Measurements from ENCODE around the gene C17orf67.
"Not testable (repeated sequence)": the region's sequence is repeated elsewhere in the genome, so short reads cannot be mapped to it uniquely, and the experiment has no call there.

The C17orf67 gene

GRCh38 chr17:56774650-56775049 lies 59.1 kb downstream of the C17orf67 start:
- Histone ChIP-seq H3K9me3 (ENCODE audit: low read length) (no peaks in the 10 kb centered on the region), H3K27me3 (ENCODE audit: insufficient read depth, low read length) (peaks cover 22% of the 10 kb centered on the region), H3K4me3 (ENCODE audit: low read length) (no peak overlapping the region), H3K36me3 (ENCODE audit: insufficient read depth, low read length) (no peaks in the 10 kb centered on the region), H3K4me1 (ENCODE audit: insufficient read depth, low read length) (peaks cover under 1% of the 10 kb centered on the region), H2AFZ (ENCODE audit: low read depth, low read length) (no peak overlapping the region)

DNA sequence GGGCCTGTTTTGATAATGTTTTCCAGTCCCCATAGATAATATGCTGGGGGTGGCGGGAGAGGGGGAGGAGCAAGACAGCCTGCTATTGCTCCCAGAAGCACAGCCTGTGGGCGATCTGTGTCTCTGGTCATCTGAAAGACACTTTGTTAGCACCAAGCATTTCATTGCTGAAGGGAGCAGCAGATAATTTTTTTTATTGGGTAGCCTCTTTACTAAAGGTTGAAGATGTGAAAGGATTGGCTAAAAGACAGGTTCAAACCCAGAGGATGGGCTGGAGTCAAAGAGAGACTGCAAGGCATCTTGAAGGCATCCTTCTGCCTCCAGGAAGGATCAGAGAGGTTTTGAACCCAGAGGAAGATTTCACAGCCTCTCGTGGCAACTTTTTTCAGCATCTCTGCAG lies 60.6 kb downstream of the C17orf67 start:
- H3K4me1 ChIP-seq (ENCODE audit: insufficient read depth, low read length): no peaks in the 10 kb centered on the region
- no peak overlapping the region for H3K4me3 ChIP-seq (ENCODE audit: low read length)
- no peaks in the 10 kb centered on the region for H3K36me3 ChIP-seq (ENCODE audit: insufficient read depth, low read length)
- peaks cover 12% of the 10 kb centered on the region for H3K27me3 ChIP-seq (ENCODE audit: insufficient read depth, low read length)
- H2AFZ ChIP-seq (ENCODE audit: low read depth, low read length): no peak overlapping the region
- H3K9me3 ChIP-seq (ENCODE audit: low read length): no peaks in the 10 kb centered on the region

- Histone ChIP-seq H3K9me3 (ENCODE audit: low read length) (no peaks in the 10 kb centered on the region), H3K4me1 (ENCODE audit: insufficient read depth, low read length) (no peaks in the 10 kb centered on the region), H3K4me3 (ENCODE audit: low read length) (no peak overlapping the region), H3K36me3 (ENCODE audit: insufficient read depth, low read length) (no peaks in the 10 kb centered on the region), H3K27me3 (ENCODE audit: insufficient read depth, low read length) (peaks cover 7% of the 10 kb centered on the region), H2AFZ (ENCODE audit: low read depth, low read length) (no peak overlapping the region)
Measured at GRCh38 chr17:56772442-56772841, 61.3 kb downstream of the C17orf67 start.

GRCh38 chr17:56771975-56772374 lies 61.7 kb downstream of the C17orf67 start:
- Histone ChIP-seq H3K36me3 (ENCODE audit: insufficient read depth, low read length) (no peaks in the 10 kb centered on the region), H2AFZ (ENCODE audit: low read depth, low read length) (no peak overlapping the region), H3K27me3 (ENCODE audit: insufficient read depth, low read length) (peaks cover 4% of the 10 kb centered on the region), H3K4me3 (ENCODE audit: low read length) (no peak overlapping the region), H3K4me1 (ENCODE audit: insufficient read depth, low read length) (no peaks in the 10 kb centered on the region), H3K9me3 (ENCODE audit: low read length) (no peaks in the 10 kb centered on the region)

- no peaks in the 10 kb centered on the region for H3K9me3 ChIP-seq (ENCODE audit: low read length)
- H3K4me3 ChIP-seq (ENCODE audit: low read length): no peak overlapping the region
- no peak overlapping the region for H2AFZ ChIP-seq (ENCODE audit: low read depth, low read length)
- no peaks in the 10 kb centered on the region for H3K4me1 ChIP-seq (ENCODE audit: insufficient read depth, low read length)
- no peaks in the 10 kb centered on the region for H3K36me3 ChIP-seq (ENCODE audit: insufficient read depth, low read length)
- H3K27me3 ChIP-seq (ENCODE audit: insufficient read depth, low read length): peaks cover 4% of the 10 kb centered on the region
Measured at GRCh38 chr17:56771563-56771962, 62.2 kb downstream of the C17orf67 start.

DNA sequence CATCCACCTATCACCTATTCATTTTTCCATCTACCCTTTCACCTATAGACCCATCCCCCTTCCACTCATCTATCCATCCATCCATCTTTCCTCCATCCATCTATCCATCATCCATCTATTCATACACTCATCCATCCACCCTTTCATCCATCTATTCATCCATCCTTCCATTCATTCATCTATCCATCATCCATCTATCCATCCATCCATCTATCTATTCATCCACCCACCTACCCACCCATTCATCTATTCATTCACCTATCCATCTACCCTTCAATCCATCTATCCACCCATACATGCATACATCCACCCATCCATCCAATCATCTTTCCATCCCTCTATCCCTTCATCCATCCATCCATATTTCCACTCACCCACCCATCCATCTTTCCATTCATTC lies 63.3 kb downstream of the C17orf67 start:
- Histone ChIP-seq H3K36me3 (ENCODE audit: insufficient read depth, low read length) (no peaks in the 10 kb centered on the region), H3K9me3 (ENCODE audit: low read length) (no peaks in the 10 kb centered on the region), H3K4me1 (ENCODE audit: insufficient read depth, low read length) (no peaks in the 10 kb centered on the region), H2AFZ (ENCODE audit: low read depth, low read length) (no peak overlapping the region), H3K4me3 (ENCODE audit: low read length) (no peak overlapping the region), H3K27me3 (ENCODE audit: insufficient read depth, low read length) (peaks cover 7% of the 10 kb centered on the region)

DNA sequence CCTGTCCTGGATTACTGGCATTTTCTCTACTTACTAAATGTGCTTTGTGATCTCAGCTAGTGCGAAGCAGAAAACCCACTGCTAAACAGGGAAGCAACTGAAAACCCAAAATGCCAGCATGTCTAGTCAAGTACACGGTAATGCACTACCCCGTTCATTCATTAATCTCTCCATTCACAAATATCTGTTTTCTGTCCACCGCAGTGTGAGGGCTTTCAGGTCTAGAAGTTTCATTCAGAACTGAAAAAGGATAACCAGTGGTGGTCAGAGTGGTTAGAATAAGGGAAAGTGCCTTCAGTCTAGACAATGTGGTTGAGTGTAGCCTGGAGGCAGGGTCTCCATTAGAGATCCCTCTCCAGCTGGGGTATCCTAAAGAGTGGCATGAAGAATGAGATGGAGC lies 68.3 kb downstream of the C17orf67 start:
- Histone ChIP-seq H3K9me3 (ENCODE audit: low read length) (no peaks in the 10 kb centered on the region), H3K36me3 (ENCODE audit: insufficient read depth, low read length) (no peaks in the 10 kb centered on the region), H3K4me3 (ENCODE audit: low read length) (no peak overlapping the region)

DNA sequence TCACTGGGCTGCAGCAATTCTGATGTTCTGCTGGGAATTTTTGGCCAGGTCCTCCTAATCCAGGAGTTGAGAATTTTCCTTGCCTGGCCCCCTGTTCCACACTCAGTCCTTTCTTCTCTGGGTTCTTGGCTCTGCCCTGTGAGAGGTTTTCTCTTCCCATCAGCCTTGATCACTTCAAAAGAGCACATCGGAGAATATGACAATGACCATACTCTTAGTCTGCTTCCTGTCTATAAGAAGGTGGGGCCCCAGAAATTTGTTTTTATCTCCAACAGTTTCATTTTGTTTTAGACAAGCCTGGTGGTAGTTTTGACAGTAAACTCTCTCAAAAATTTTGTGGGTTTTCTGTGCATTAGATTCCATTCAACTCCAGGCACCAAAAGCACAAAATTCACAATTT lies 70.7 kb downstream of the C17orf67 start:
- Histone ChIP-seq H3K36me3 (ENCODE audit: insufficient read depth, low read length) (no peaks in the 10 kb centered on the region), H3K4me1 (ENCODE audit: insufficient read depth, low read length) (no peaks in the 10 kb centered on the region), H3K4me3 (ENCODE audit: low read length) (no peak overlapping the region), H3K27me3 (ENCODE audit: insufficient read depth, low read length) (peaks cover 3% of the 10 kb centered on the region), H2AFZ (ENCODE audit: low read depth, low read length) (no peak overlapping the region), H3K9me3 (ENCODE audit: low read length) (no peaks in the 10 kb centered on the region)

More for the DNA sequence above, 68.3 kb downstream of the C17orf67 start:
- Histone ChIP-seq H2AFZ (ENCODE audit: low read depth, low read length) (no peak overlapping the region), H3K4me1 (ENCODE audit: insufficient read depth, low read length) (no peaks in the 10 kb centered on the region), H3K27me3 (ENCODE audit: insufficient read depth, low read length) (peaks cover 7% of the 10 kb centered on the region)

DNA sequence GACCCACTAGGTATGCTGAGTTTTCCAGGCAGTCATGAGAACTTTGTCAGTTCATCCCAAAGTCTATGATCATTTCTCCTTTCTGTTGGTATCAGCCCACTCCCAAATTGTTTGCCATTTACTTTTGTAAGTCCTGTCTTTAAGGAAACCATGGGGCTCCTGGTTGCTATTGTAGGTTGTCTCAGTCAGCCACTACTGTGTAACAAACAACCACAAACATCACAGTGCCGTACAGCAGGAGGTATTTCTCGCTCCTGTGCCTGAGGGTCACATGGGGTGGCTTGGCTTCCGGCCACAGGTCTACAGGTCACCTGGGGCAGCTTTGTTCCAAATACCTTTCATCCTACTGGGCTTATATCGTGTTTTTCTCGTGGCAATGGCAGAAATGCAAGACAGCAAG lies 71.6 kb downstream of the C17orf67 start:
- Histone ChIP-seq H3K9me3 (ENCODE audit: low read length) (no peaks in the 10 kb centered on the region), H3K4me1 (ENCODE audit: insufficient read depth, low read length) (no peaks in the 10 kb centered on the region), H2AFZ (ENCODE audit: low read depth, low read length) (no peak overlapping the region), H3K36me3 (ENCODE audit: insufficient read depth, low read length) (no peaks in the 10 kb centered on the region), H3K4me3 (ENCODE audit: low read length) (no peak overlapping the region), H3K27me3 (ENCODE audit: insufficient read depth, low read length) (peaks cover 3% of the 10 kb centered on the region)

- no peaks in the 10 kb centered on the region for H3K9me3 ChIP-seq (ENCODE audit: low read length)
- peaks cover 3% of the 10 kb centered on the region for H3K27me3 ChIP-seq (ENCODE audit: insufficient read depth, low read length)
- H3K4me3 ChIP-seq (ENCODE audit: low read length): no peak overlapping the region
- no peaks in the 10 kb centered on the region for H3K36me3 ChIP-seq (ENCODE audit: insufficient read depth, low read length)
- no peak overlapping the region for H2AFZ ChIP-seq (ENCODE audit: low read depth, low read length)
- no peaks in the 10 kb centered on the region for H3K4me1 ChIP-seq (ENCODE audit: insufficient read depth, low read length)
Measured at GRCh38 chr17:56761387-56761786, 72.3 kb downstream of the C17orf67 start.

- not testable (repeated sequence) for H3K4me1 ChIP-seq (ENCODE audit: insufficient read depth, low read length); H3K4me3 ChIP-seq (ENCODE audit: low read length); H3K27me3 ChIP-seq (ENCODE audit: insufficient read depth, low read length); H3K36me3 ChIP-seq (ENCODE audit: insufficient read depth, low read length); H2AFZ ChIP-seq (ENCODE audit: low read depth, low read length); H3K9me3 ChIP-seq (ENCODE audit: low read length)
Measured at GRCh38 chr17:56757611-56758010, 76.1 kb downstream of the C17orf67 start.

- H2AFZ ChIP-seq (ENCODE audit: low read depth, low read length): no peak overlapping the region
- no peaks in the 10 kb centered on the region for H3K9me3 ChIP-seq (ENCODE audit: low read length)
- H3K36me3 ChIP-seq (ENCODE audit: insufficient read depth, low read length): no peaks in the 10 kb centered on the region
- no peaks in the 10 kb centered on the region for H3K27me3 ChIP-seq (ENCODE audit: insufficient read depth, low read length)
- peaks cover 3% of the 10 kb centered on the region for H3K4me1 ChIP-seq (ENCODE audit: insufficient read depth, low read length)
- no peak overlapping the region for H3K4me3 ChIP-seq (ENCODE audit: low read length)
Measured at GRCh38 chr17:56756536-56756935, 77.2 kb downstream of the C17orf67 start.

DNA sequence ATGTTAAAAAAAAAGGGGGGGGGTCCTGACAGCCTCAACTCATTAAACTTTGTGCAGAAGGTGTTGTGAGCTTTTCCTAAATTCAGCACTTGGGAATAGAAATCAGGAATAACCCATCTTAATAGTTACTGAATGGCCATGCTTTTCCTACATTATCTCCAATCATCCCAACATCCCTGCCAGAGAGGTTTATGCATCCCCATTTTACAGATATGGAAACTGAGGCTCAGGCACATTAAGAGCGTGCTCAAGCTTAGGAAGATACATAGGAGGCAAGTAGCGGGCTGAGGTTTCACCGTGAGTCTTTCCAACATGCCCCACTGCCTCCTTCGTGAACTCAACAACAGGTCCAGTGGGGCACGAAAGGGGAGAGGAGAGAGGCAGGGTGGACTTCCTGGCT lies 78.4 kb downstream of the C17orf67 start:
- Histone ChIP-seq H3K36me3 (ENCODE audit: insufficient read depth, low read length) (no peaks in the 10 kb centered on the region), H3K4me1 (ENCODE audit: insufficient read depth, low read length) (peaks cover 3% of the 10 kb centered on the region), H3K4me3 (ENCODE audit: low read length) (no peak overlapping the region), H3K27me3 (ENCODE audit: insufficient read depth, low read length) (no peaks in the 10 kb centered on the region), H2AFZ (ENCODE audit: low read depth, low read length) (no peak overlapping the region), H3K9me3 (ENCODE audit: low read length) (no peaks in the 10 kb centered on the region)

DNA sequence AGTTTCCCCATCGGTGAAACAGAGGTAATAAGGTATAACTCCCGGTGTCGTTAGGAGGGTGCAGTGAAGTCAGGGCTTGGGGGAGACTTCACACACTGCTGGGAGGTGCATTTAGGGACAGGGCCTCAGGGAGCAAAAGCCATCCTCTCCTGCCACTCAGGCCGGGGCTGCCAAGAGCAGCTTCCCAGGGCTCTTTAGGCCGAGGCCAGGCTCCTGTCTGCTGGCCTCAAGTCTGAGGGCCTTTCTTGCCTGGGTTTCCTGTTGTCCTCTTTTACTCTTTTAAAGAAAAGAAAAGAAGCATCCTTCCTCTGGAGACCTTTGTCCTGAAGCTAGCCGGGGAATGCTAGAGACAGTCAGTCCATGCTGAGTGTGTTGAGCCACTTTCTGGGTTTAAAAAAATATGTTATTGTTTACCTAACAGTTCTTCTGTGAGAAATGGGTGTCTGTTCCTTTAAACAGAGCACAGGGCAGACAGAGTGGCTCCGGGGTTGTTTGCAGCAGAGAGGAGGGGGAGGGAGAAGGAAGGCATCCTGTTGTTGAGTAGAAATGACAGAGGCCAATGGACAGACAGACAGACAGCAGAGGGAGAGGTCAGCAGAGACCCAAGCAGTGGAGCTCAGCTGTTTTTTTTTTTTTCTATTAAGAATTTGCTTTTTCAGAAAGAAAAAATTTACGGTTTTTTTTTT lies 79.1 kb downstream of the C17orf67 start:
- H2AFZ ChIP-seq (ENCODE audit: low read depth, low read length): no peak overlapping the region
- H3K9me3 ChIP-seq (ENCODE audit: low read length): no peaks in the 10 kb centered on the region
- no peaks in the 10 kb centered on the region for H3K27me3 ChIP-seq (ENCODE audit: insufficient read depth, low read length)
- H3K36me3 ChIP-seq (ENCODE audit: insufficient read depth, low read length): no peaks in the 10 kb centered on the region
- no peak overlapping the region for H3K4me3 ChIP-seq (ENCODE audit: low read length)
- peaks cover 3% of the 10 kb centered on the region for H3K4me1 ChIP-seq (ENCODE audit: insufficient read depth, low read length)
